ENCODE results near the gene SCNN1A.

DNA sequence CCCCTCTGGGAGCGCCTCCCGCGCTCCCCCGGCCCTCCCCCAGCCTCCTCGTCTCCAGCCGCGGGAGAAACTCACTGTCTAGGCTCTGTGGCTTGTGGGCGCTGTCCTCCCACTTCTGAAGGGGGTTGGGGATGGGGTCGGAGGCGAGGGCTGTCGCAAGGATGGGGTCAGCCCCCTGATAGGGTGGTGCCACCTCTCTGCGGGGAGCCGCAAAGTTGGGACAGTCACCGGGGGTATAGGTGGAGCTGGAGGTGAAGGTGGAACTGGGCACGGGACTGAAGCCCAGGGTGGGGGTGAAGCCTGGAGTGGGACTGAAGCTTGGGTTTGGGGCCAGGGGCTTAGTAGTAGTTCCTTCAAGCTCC, 45.7 kb downstream of the SCNN1A start:
- no peak for TF ChIP-seq ZNF274 (IDR thresholded peaks at IDR 0.05; ENCODE audit: low read depth, low read length)
- TF ChIP-seq YY1 (IDR thresholded peaks at IDR 0.05; ENCODE audit: insufficient read depth, insufficient read length), result no peak
- no peak for TF ChIP-seq SUZ12 (IDR thresholded peaks at IDR 0.05; ENCODE audit: extremely low read depth, insufficient read depth, insufficient read length)

Data from NT2/D1 (cell line).